GM12891 (cell line): Measurements from ENCODE around the gene PPP1R13B.

Experiments used
- DNase-seq: peaks from one replicate; pipeline ENCODE4 v3.0.0; 2011; ENCODE audit warnings: low spot score; ENCODE audit not compliant: insufficient read length
- FAIRE-seq: peaks from 2 replicates; lab custom pipeline; 2011; peaks lifted over from hg19 to GRCh38; lab: Jason Lieb, UNC
- PAX5 ChIP-seq: IDR thresholded peaks from 2 replicates; pipeline ENCODE4 v1.6.1; 2011; ENCODE audit warnings: low read length, moderate library complexity, mild to moderate bottlenecking; ENCODE audit not compliant: insufficient read depth, severe bottlenecking
- POLR2A ChIP-seq: IDR thresholded peaks from 2 replicates; pipeline ENCODE4 v1.6.1; 2011; ENCODE audit warnings: low read depth, low read length, control low read depth
- POLR2AphosphoS5 ChIP-seq: IDR thresholded peaks from 2 replicates; pipeline ENCODE4 v1.6.1; 2011; ENCODE audit warnings: low read depth, low read length, control low read depth
- POU2F2 ChIP-seq: IDR thresholded peaks from 2 replicates; pipeline ENCODE4 v1.6.1; 2011; ENCODE audit warnings: low read depth, mild to moderate bottlenecking, control low read depth, low read length, moderate library complexity
- SPI1 ChIP-seq: IDR thresholded peaks from 2 replicates; pipeline ENCODE4 v1.6.1; 2011; ENCODE audit warnings: low read depth, low read length, control low read depth
- TAF1 ChIP-seq: IDR thresholded peaks from 2 replicates; pipeline ENCODE4 v1.6.1; 2011; ENCODE audit warnings: low read depth, low read length, control low read depth

The PPP1R13B gene

DNA sequence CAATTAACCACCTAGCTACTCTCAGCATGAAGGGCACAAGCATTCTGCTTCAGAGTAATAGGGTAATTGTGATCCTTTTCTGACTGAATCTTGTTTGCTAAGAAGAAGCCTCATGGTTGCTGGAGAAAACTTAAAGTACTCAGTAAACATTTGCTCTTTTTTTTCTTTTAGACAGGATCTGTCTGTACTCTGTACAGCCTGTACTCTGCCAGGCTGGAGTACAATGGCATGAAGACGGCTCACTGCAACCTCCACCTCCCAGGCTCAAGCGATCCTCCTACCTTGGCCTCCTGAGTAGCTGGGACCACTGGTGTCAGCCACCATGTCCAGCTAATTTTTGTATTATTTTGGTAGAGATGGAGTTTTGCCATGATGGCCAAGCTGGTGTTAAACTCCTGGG is 12.4 kb downstream of the PPP1R13B start:
- DNase-seq (no peak), FAIRE-seq (no peak)
- TF ChIP-seq POU2F2, result no peak
- TF ChIP-seq TAF1, result no peak
- no peak for TF ChIP-seq POLR2AphosphoS5
- no peak for TF ChIP-seq POLR2A
- TF ChIP-seq PAX5, result no peak
- TF ChIP-seq SPI1, result no peak

DNA sequence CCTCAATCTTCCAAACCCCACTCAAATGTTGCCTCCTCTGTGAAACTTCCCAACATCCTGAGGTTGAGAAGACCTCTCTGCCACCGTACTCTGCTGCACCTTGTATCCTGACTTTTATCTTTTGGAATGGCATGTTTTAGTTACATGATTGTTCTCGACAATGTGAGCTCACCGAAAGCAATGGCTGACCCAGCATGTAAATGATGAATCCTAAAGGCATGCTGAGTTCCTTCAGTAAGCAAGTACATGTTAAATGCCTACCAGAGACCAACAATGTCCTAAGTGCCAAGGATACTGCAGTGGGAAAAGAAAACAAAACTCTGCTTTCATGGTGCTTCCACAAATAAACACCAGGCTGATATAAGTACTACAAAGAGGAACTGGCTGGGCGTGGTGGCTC is 13.7 kb downstream of the PPP1R13B start:
- TF ChIP-seq SPI1 (no peak), POU2F2 (no peak), POLR2A (no peak), TAF1 (no peak), PAX5 (no peak), POLR2AphosphoS5 (no peak)
- FAIRE-seq (no peak), DNase-seq (no peak)

DNA sequence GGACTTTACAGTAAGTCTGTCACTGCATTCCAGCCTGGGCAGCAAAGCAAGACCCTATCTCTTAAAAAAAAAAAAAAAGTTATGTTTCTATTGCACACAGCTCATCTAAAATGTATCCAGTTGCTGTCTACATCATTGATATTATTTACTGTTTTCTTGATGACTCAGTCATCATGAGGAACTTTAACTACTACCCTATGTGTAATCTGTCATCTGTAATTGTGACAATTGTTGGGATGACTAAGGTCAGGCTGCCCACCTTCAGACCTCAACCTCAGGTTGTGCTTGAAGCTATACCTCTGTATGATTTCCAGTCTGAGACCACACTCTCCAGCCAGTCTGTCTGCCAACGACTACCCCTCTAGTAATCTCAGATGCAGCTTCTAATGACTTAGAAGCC is 15.3 kb downstream of the PPP1R13B start:
- no peak for FAIRE-seq
- TF ChIP-seq SPI1, result no peak
- TF ChIP-seq TAF1, result no peak
- no peak for TF ChIP-seq POU2F2
- no peak for TF ChIP-seq POLR2A
- no peak for TF ChIP-seq PAX5
- no peak for TF ChIP-seq POLR2AphosphoS5
- no peak for DNase-seq

DNA sequence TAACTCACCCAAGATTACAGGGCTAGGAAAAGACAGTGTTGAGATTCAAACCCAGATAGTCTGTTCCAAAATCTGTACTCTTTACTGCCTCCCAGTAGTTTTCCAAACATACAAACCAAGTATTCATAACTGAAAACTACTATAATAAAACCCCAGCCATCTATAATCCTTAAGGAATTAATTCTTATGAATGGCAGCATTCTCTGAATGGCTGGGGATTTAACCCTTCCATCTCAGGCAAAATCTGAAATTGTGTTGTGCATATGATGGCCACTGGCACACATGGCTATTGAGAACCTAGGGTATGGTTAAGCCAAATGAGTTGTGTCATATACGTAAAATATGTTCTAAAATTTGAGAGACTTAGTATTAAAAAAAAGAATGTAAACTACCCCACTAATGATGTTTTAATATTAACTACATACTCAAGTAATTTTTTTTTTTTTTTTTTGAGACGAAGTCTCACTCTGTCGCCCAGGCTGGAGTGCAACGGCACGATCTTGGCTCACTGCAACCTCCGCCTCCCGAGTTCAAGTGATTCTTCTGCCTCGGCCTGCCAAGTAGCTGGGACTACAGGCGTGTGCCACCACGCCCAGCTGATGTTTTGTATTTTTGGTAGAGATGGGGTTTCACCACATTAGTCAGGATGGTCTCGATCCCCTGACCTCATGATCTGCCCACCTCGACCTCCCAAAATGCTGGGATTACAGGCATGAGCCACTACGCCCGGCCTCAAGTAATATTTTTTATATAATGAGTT is 16.7 kb downstream of the PPP1R13B start:
- FAIRE-seq, result no peak
- no peak for DNase-seq
- TF ChIP-seq PAX5 (no peak), POLR2AphosphoS5 (no peak)

DNA sequence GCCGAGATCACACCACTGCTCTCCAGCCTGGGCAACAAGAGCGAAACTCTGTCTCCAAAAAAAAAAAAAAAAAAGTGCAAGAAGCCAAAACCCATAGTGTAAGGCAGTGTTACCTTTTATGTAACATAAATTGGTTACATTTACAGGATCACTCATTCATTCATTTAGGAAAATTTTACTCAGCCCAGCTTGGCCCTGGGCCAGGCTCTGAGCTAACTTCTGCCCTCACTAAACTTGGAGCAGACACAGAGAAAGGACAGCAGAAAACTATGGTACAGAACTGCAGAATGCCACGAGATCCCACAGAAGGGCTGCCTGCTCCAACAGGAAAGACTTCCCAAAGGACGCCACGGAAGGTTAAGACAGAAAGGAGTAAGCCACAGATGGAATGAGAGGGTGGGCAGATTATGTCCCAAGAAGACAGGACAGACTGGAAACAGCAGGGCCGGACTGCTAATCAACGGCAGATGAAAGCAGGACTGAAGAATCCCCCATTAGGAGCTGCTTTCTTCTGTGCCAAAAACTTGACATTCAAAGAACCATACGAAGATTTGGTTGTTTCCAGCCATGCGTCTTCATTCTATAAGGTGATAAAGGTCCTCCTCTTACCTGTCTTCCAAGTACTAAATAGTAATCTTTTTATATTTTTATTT is 18.9 kb downstream of the PPP1R13B start:
- no peak for TF ChIP-seq SPI1
- TF ChIP-seq POU2F2, result no peak
- TF ChIP-seq POLR2AphosphoS5, result no peak
- FAIRE-seq (no peak), DNase-seq (no peak)

DNA sequence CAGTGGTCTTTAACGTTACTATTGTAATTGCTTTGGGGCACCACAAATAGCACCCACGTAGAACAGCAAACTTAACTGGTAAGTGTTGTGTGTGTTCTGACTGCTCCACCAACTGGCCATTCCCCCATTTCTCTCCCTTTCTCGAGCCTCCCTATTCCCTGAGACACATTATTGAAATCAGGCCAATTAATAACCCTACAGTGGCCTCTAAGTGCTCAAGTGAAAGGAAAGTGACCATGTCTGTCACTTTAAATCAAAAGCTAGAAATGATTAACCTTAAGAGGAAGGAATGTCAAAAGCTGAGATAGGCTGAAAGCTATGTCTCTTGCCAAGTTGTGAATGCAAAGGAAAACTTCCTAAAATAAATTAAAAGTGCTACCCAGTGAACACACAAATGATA is 22.3 kb downstream of the PPP1R13B start:
- no peak for FAIRE-seq
- DNase-seq, result no peak
- TF ChIP-seq POLR2A (no peak), POU2F2 (no peak), PAX5 (no peak), SPI1 (no peak), TAF1 (no peak), POLR2AphosphoS5 (no peak)

DNA sequence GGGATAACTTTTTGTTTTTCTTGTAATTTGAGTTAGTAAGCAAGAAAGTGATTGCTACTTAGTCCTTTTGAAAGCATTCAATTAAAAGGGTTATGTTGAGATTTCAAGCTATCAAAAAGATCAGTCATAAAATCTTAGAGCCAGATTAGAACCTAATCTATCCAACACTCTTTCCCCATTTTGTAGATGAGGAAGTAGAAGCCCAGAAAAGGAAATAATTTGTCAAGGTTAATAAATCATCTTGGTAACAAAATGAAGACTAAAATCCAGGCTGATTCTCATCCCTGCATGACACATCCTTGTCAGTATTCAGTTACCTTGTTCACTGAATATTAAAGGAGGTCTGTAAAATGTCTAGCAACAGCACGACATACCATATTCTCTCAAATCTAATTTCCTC is 26.5 kb downstream of the PPP1R13B start:
- no peak for DNase-seq
- TF ChIP-seq POLR2A, result no peak
- TF ChIP-seq PAX5, result no peak
- TF ChIP-seq POU2F2, result no peak
- no peak for TF ChIP-seq TAF1
- no peak; the same call in 1 of the 2 replicates for TF ChIP-seq SPI1
- TF ChIP-seq POLR2AphosphoS5, result no peak
- FAIRE-seq, result no peak

DNA sequence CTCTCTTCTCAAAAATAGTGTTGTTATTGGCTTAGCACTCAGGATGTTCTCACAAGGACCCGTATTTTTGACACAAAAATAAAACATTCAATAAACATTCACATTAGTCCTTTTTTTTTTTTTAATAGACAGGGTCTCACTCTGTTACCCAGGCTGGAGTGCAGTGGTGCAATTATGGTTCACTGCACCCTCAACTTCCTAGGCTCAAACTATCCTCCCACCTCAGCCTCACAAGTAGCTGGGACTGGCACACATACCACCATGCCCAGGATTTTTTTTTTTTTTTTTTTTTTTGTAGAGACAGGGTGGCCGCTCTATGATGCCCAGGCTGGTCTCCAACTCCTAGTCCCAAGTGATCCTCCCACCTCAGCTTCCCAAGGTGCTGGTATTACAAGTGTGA is 27.0 kb downstream of the PPP1R13B start:
- FAIRE-seq, result no peak
- TF ChIP-seq TAF1 (no peak), PAX5 (no peak), POU2F2 (no peak), POLR2AphosphoS5 (no peak)

DNA sequence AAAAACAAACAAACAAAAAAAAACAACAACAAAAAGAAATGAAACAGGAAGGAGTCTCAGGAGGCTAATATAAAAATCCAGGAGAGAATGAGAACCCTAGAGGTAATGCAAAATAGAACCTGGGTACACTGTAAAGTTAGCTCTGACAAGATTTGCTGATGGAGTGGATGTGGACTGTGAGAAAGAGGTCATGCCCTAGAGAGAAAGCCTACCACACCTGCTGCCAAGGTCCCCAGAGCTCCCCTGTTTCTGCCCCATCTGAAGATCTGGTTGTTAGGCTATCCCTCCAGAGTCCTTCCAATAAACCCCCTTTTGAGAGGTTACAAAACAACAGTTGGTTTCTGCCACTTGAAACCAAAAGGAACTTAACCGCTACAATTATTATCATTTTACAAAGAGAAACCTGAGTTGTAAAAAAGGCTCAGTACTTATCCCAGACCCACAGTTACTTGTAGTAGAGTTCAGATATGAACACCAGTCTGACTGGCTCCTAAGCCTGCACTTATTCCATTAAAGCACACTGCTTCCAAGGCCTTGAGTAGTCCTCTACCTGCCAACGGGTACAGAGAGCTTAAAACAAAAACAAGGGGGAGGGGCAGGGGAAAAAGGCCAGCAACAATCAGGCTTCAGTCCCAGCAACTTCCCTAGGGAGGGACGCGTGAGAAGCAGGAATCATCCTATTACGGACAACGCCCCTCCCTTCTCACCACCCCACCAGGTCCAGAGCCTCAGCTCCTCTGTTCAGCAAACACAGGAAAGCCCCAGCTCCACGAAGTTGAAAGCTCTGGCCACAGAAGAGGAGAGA is 27.7 kb downstream of the PPP1R13B start:
- DNase-seq (no peak), FAIRE-seq (no peak)
- no peak for TF ChIP-seq PAX5
- no peak for TF ChIP-seq POU2F2
- TF ChIP-seq POLR2A, result no peak
- TF ChIP-seq POLR2AphosphoS5, result no peak
- TF ChIP-seq SPI1, result no peak
- TF ChIP-seq TAF1, result no peak

More for the DNA sequence above, 27.0 kb downstream of the PPP1R13B start:
- DNase-seq, result no peak

DNA sequence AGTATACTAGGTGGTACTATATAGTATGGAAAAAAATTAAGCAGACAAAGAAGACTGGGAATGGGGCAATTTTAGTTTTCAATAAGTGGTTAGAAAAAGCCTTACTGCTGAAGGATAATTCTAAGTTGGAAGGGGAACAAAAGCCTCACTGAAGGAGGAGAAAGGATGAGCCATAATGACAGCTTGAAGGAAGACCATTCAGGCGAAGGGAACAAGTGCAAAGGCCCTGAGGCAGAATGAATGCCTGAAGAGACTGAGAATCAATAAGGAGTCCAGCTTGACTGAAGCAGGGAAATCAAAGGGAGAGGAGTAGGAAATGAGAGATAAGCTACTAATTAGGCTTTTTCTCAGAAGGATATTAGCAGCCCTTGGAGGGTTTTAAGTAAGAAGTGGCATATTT is 28.5 kb downstream of the PPP1R13B start:
- no peak for DNase-seq
- no peak for FAIRE-seq
- TF ChIP-seq SPI1 (no peak), PAX5 (no peak), POU2F2 (no peak), TAF1 (no peak), POLR2A (no peak), POLR2AphosphoS5 (no peak)
